GM23248 (cell line): ENCODE data around the gene FTO.

Source experiments
- EZH2 ChIP-seq: fragments of 200-600 bp; sonication (generic); IDR thresholded peaks from 2 replicates; pipeline ENCODE4 v1.6.1; 2018; ENCODE audit warnings: antibody characterized with exemption, mild to moderate bottlenecking; ENCODE audit not compliant: insufficient read depth, poor library complexity, severe bottlenecking
- EZH2phosphoT487 ChIP-seq: fragments of 200-600 bp; sonication (generic); IDR thresholded peaks from 2 replicates; pipeline ENCODE4 v1.6.1; 2018; ENCODE audit warnings: antibody characterized with exemption, moderate library complexity, mild to moderate bottlenecking, low read depth; ENCODE audit not compliant: insufficient read depth

DNA sequence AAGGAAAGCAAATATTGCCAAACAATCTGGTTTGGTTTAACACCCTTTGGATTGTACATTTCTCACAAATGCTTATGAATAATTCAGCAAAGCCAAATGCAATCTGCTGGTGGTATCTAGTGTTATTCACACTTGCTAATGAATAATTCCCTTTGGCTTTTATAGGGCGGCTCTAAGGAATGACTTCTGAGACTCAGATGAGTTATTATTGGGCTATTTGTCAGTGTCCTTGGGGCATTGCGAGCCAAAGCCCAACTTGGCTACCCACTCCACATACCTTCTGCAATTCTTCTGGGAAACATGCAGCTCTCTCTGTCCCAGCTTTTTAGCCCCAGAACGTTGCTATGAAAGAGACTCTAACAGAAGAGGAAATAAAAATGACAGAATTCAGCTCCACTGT, 41.1 kb downstream of the FTO start:
- TF ChIP-seq EZH2phosphoT487 = no peak
- no peak for TF ChIP-seq EZH2
